OCI-M2 (cell line): ENCODE results near the gene PHYKPL.

ENCODE experiments used
- DNase-seq: peaks from one replicate; lab custom pipeline; 2025; ENCODE audit not compliant: unreplicated experiment; lab: John Stamatoyannopoulos, UW

Gene PHYKPL

DNA sequence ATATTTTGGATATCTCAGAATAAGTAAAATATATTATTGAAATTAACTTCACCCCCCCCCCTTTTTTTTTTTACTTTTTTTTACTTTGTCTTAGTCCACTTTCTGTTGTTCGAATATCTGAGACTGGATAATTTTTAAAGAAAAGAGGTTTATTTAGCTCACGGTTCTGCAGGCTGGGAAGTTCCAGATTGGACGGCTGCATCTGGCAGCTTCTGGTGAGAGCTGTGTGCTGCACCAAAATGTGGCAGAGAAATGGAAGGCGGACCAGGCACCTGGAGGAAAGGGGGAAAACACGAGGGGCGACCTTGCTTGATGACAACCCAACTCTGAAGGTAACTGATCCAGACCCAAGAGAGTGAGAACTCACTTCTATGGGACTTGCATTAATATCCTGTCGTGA, 39.8 kb downstream of the PHYKPL start:
- DNase-seq, result no peak

DNA sequence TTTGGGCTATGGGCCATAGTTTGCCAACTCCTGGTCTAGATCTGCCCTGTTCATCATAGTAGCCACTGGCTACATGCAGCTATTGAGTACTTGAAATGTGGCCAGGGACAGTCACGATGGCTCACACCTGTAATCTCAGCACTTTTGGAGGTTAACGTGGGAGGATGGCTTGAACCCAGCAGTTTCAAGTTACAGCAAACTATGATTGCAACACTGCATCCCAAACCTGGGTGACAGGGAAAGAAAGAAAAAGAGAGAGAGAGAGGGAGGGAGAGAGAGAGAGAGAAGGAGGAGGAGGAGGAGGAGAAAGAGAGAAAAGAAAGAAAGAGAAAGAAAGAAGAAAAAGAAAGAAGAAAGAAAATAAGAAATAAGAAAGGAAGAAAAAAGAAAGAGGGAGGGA, 40.4 kb downstream of the PHYKPL start:
- no peak for DNase-seq

- no peak for DNase-seq
Observed at GRCh38 chr5:178191661-178192060, 40.9 kb downstream of the PHYKPL start.

DNA sequence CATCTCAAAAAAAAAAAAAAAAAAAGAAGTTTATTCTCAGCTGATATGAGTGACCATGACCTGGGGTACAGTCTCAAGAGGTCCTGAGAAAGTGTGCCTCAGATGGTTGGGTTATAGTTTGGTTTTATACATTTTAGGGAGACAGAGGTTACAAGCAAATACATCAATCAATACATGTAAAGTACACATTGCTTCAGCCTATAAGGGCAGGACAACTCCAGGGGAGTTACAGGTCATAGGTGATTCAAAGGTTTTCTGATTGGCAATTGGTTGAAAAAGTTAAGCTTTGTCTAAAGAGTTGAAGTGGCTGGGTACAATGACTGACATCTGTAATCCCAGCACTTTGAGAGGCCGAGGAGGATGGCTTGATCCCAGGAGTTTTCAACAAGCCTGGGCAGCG, 43.2 kb downstream of the PHYKPL start:
- DNase-seq, result no peak

- DNase-seq, result no peak
Observed at GRCh38 chr5:178187014-178187413, 45.6 kb downstream of the PHYKPL start, which contains the start of gene GMCL2. Gene GMCL2, minus strand, starts transcription at chr5:178187371. Its CDS starts 72 bp downstream, at chr5:178187299.

DNA sequence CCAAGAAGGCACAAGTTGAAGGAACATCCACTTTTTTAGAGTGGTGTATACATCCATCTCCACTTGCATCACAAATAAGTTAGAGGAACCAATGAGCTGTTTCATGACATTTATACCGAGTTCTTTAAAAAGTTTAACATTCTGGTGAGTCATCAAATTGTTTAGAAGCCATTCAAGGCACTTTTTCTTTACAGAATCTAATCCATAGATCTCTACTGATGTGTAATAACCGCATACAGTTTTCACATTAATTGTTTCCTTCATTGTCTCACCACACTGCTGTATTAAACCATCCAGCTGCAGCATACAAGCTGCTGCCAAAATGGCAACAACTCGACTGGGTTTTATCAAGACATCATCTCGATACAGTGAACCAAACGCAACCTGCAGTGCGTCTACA, 46.2 kb downstream of the PHYKPL start:
- DNase-seq, result no peak

GRCh38 chr5:178182158-178182876, 50.3 kb downstream of the PHYKPL start:
- peak; percentile 76 for DNase-seq

DNA sequence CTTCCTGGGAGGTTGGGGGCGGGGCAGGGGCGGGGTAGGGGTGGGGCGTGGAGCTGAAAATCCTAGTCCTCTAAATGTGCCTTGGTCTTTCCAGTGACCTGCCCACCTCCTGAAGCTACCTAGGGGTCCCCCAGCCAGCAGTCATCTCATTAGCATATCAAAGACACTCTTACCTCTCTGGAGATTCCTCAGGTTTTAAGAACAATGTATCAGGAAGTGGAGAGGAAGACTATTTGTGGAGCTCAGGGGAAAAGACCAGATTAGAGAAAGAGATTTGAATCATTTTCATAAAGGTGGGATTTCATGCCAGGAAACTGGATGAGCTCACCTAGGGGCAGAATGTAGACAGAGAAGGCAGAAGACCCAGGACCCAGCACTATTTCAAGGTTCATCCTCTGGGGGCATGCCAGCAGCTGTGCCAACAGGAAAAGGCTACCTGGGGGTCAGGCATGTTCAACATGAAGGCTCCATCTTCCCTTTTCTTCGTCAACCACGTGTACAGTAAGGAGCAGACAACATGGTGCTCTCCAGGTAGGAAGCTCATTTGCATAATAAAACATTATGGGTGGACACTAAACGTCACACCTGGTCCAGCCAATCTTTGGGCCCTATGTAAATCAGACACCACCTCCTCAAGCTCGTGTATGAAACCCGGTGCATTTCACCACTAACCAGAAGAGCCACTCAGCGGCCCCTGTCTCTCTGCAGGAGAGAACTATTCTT, 52.3 kb downstream of the PHYKPL start:
- no peak for DNase-seq

- no peak for DNase-seq
Observed at GRCh38 chr5:178177569-178177968, 55.0 kb downstream of the PHYKPL start.

DNA sequence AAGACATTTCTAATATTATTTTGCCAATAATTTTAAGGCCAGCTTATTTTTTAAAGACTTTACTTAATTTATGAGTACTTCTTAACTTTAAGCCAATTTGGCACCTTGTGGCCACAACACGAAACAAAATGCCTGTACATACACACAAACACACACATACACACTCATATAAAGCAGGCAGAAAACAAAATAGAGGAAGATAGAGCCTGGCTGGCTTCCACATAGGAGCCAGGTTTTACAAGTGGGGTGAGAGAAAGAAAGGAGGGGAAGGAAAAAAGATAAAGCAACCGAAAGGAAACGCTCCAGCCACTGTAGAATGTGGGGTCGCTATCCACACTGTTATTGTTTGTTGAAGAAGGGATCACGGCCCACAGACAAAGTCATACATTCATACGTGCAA, 55.8 kb downstream of the PHYKPL start:
- DNase-seq, result no peak

GRCh38 chr5:178174456-178174855, 58.1 kb downstream of the PHYKPL start:
- no peak for DNase-seq

GRCh38 chr5:178170455-178170854, 62.1 kb downstream of the PHYKPL start:
- no peak for DNase-seq

DNA sequence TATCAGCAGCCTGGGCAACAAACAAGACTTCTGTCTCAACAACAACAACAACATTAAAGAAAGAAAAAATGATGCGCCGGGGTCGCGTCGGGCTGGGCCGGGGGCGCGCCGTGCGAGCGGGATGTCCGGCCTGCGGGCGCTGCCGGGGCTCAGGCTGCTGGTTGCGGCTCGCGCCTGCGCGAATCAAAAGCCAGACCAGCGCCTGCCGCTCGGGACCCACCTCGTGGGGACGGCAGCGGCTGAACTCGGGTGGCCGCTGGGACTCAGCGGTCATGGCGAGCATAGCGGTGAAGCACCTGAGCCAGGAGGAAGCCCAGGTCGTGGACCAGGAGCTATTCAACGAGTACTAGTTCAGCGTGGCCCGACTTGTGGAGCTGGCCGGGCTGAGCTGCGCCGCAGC, 67.0 kb downstream of the PHYKPL start:
- no peak for DNase-seq

- peak; percentile 58 for DNase-seq
Observed at GRCh38 chr5:178163772-178164735, 68.5 kb downstream of the PHYKPL start.

DNA sequence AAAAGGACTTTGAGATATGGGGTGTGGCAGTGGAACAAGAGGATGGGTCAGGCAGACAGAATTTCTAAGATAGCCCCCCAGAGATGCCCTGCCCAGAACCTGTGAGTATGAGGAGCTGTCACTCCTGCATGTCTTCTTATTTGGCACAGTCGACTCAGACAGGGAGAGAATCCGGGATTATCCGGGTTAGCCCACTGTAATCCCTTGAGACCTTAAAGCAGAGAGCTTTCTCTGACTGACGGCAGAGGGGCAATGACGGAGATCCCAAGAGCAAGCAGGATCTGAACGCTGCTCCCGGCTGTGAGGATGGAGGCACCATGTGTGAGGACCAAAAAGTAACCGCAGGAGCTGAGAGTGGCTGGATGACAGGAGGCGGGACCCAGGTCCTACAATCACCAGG, 70.1 kb downstream of the PHYKPL start:
- no peak for DNase-seq

- DNase-seq, result no peak
Observed at GRCh38 chr5:178160176-178160575, 72.4 kb downstream of the PHYKPL start.
